ENCODE measurements around the gene CCDC85B. TPM values are rescaled to one million over a fixed set of nuclear protein-coding genes. Genes with fewer than 3 reads are reported as not detected.
A peak's percentile ranks its signal among the peaks of the same experiment; 100 is the strongest.

The CCDC85B gene
- total and polyA plus RNA-seq, 2 of the 13 experiments (the other 11 are each of a cell fraction or from before 2014, with no cell fraction given), result 8.2 to 19.5 TPM

DNA sequence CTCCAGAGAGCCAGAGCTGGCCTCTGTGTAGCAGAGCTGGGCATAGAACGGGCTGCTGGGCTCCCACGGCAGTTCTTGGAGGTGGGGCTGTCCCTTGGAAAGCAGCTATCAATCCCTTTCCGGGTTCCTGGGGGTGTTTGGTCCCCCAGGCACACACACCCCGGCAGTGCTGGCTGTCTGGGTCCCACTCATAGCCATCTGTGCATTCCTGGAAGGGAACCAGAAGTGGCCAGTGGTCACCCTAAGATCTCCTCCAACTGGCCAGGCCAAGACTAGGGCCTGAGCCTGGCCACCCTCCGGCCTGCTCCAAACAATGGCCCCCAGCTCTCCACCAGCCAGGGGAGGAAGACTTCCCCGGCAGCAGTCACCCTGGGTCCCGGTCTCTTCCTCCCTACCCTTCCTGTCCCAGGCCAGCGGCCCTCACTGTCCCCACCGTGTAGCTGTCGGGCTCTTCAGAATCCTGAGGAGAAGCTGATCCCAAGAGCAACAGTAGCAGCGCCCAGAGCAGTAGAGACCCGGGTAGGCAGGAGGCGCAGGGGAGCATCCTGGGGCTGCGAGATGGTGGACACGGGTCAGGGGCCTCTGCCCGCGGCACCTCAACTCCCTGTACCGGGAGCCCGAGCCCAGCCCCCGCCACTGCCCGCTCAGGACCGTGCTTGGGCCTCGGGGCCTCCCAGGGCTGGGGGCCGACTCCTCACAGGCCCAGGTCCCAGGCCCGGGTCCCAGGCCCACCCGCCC is 18.5 kb upstream of the CCDC85B start:
- Histone ChIP-seq H3K9me3 (ENCODE audit: low read length) (no peaks in the 10 kb centered on the region), H3K27me3 (ENCODE audit: control insufficient read depth in 1 of 2, insufficient read depth in 2 of 2, low read length in 2 of 2) (no peaks in the 10 kb centered on the region; a peak in 1 of 5 replicates), H4K20me1 (ENCODE audit: insufficient read depth, low read length) (no peaks in the 10 kb centered on the region), H3K9ac (ENCODE audit: insufficient read depth, low read depth, low read length) (peak overlapping the region; percentile 69), H3K27ac (ENCODE audit: extremely low read length, insufficient read depth, low read length) (no peak overlapping the region), H3K4me3 (replicated peaks in 1 of 3; ENCODE audit: insufficient read depth in 1 of 3, low read depth in 2 of 3, low read length in 3 of 3) (peak overlapping the region; percentile 58 to 73 (median 63); a peak in 4 of 6 replicates), H3K4me1 (ENCODE audit: insufficient read depth, low read length) (peaks cover 27% of the 10 kb centered on the region), H2AFZ (ENCODE audit: low read length) (no peak overlapping the region), H3K36me3 (replicated peaks in 1 of 2; ENCODE audit: control insufficient read depth in 1 of 2, insufficient read depth in 2 of 2, low read length in 2 of 2) (peaks cover 0 to 10% of the 10 kb centered on the region in 2 experiments; a peak in 1 of 5 replicates), H3K79me2 (ENCODE audit: insufficient read depth, low read length) (no peaks in the 10 kb centered on the region), H3K4me2 (ENCODE audit: low read depth, low read length) (peak overlapping the region; percentile 71)
- in situ Hi-C loops (cut with HindIII; ENCODE audit: extremely low pct_ligation_motif_present, low pct_unique_long_range_greater_than_20kb), result no loop called here
- 40% methylated on average over 2 of the region's 26 CpGs for WGBS (ENCODE audit: low lambda C conversion rate)
- intact Hi-C loops (cut with micrococcal nuclease; ENCODE audit: unreplicated experiment), result no loop called here
- POLR2A ChIA-PET, result interaction anchor here (1.2 to 8.9 kb wide), 5 partner anchors 13 to 131 kb away, joined by 3 to 81 read pairs (median 6); partner anchors contain the start of genes CCDC85B, CFL1, FIBP and MUS81
- FAIRE-seq, result no peak
- CTCF ChIA-PET (ENCODE audit: low intra/inter-chr PET ratio, low total read pairs), result no interaction called here
- no peak for DNase-seq (ENCODE audit: low spot score)
- peak; percentile 47 for ATAC-seq
- BruUV-seq (replicated peaks), result no TSS peak
- no peak for TF ChIP-seq ZBTB10 (CRISPR knock-in tag; IDR thresholded peaks at IDR 0.05; ENCODE audit: borderline replicate concordance)
- TF ChIP-seq CREM (IDR thresholded peaks at IDR 0.05), result no peak
- TF ChIP-seq CREM (CRISPR knock-in tag; IDR thresholded peaks at IDR 0.05), result no peak
- TF ChIP-seq, protein P1, sequence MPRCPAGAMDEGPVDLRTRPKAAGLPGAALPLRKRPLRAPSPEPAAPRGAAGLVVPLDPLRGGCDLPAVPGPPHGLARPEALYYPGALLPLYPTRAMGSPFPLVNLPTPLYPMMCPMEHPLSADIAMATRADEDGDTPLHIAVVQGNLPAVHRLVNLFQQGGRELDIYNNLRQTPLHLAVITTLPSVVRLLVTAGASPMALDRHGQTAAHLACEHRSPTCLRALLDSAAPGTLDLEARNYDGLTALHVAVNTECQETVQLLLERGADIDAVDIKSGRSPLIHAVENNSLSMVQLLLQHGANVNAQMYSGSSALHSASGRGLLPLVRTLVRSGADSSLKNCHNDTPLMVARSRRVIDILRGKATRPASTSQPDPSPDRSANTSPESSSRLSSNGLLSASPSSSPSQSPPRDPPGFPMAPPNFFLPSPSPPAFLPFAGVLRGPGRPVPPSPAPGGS (CRISPR knock-in tag; IDR thresholded peaks at IDR 0.05), result 0 out of 2 replicates have a peak, but pooled peaks have one; percentile 42
- TF ChIP-seq, protein P2, sequence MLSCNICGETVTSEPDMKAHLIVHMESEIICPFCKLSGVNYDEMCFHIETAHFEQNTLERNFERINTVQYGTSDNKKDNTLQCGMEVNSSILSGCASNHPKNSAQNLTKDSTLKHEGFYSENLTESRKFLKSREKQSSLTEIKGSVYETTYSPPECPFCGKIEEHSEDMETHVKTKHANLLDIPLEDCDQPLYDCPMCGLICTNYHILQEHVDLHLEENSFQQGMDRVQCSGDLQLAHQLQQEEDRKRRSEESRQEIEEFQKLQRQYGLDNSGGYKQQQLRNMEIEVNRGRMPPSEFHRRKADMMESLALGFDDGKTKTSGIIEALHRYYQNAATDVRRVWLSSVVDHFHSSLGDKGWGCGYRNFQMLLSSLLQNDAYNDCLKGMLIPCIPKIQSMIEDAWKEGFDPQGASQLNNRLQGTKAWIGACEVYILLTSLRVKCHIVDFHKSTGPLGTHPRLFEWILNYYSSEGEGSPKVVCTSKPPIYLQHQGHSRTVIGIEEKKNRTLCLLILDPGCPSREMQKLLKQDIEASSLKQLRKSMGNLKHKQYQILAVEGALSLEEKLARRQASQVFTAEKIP (CRISPR knock-in tag; IDR thresholded peaks at IDR 0.05; ENCODE audit: borderline replicate concordance), result no peak
- TF ChIP-seq, protein P3, sequence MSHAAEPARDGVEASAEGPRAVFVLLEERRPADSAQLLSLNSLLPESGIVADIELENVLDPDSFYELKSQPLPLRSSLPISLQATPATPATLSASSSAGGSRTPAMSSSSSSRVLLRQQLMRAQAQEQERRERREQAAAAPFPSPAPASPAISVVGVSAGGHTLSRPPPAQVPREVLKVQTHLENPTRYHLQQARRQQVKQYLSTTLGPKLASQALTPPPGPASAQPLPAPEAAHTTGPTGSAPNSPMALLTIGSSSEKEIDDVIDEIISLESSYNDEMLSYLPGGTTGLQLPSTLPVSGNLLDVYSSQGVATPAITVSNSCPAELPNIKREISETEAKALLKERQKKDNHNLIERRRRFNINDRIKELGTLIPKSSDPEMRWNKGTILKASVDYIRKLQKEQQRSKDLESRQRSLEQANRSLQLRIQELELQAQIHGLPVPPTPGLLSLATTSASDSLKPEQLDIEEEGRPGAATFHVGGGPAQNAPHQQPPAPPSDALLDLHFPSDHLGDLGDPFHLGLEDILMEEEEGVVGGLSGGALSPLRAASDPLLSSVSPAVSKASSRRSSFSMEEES (CRISPR knock-in tag; IDR thresholded peaks at IDR 0.05), result no peak
- no peak for TF ChIP-seq ZNF737 (CRISPR knock-in tag; IDR thresholded peaks at IDR 0.05; ENCODE audit: borderline replicate concordance)
- TF ChIP-seq, protein P4, sequence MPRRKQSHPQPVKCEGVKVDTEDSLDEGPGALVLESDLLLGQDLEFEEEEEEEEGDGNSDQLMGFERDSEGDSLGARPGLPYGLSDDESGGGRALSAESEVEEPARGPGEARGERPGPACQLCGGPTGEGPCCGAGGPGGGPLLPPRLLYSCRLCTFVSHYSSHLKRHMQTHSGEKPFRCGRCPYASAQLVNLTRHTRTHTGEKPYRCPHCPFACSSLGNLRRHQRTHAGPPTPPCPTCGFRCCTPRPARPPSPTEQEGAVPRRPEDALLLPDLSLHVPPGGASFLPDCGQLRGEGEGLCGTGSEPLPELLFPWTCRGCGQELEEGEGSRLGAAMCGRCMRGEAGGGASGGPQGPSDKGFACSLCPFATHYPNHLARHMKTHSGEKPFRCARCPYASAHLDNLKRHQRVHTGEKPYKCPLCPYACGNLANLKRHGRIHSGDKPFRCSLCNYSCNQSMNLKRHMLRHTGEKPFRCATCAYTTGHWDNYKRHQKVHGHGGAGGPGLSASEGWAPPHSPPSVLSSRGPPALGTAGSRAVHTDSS (CRISPR knock-in tag; conservative IDR thresholded peaks at IDR 0.05), result no peak
- TF ChIP-seq ZNF605 (CRISPR knock-in tag; IDR thresholded peaks at IDR 0.05), result no peak
- TF ChIP-seq CENPT (CRISPR knock-in tag; IDR thresholded peaks at IDR 0.05; ENCODE audit: low read depth), result no peak
- TF ChIP-seq SMAD1 (CRISPR knock-in tag; IDR thresholded peaks at IDR 0.05; ENCODE audit: borderline replicate concordance, low read depth), result 0 out of 2 replicates have a peak, but pooled peaks have one; percentile 20
- no peak for TF ChIP-seq FOXM1 (CRISPR knock-in tag; IDR thresholded peaks at IDR 0.05)
- no peak for TF ChIP-seq AHR (CRISPR knock-in tag; IDR thresholded peaks at IDR 0.05)
- TF ChIP-seq MTA1 (CRISPR knock-in tag; IDR thresholded peaks at IDR 0.05; ENCODE audit: borderline replicate concordance), result no peak

Data from HepG2 (cell line).